Epithelial cell of proximal tubule (primary cell): ENCODE measurements around the gene TRIM62. TPM values are rescaled to one million over a fixed set of nuclear protein-coding genes. Genes with fewer than 3 reads are reported as not detected.

ENCODE experiments used
- DNase-seq: peaks from one replicate; pipeline ENCODE4 v3.0.0-alpha.2; 2011; ENCODE audit warnings: low read depth
- H3K4me3 ChIP-seq: 2 replicates; pipeline ENCODE4 v1.5.1; 2011; ENCODE audit warnings: low read depth, mild to moderate bottlenecking, low read length
- CTCF ChIP-seq: conservative IDR thresholded peaks from 2 replicates; pipeline ENCODE4 v1.5.1; 2012; ENCODE audit warnings: low read depth, mild to moderate bottlenecking, low read length
- total RNA-seq: library from RNA; depleted of rRNA; stranded (reverse); fragments of >200 nt; gene quantifications from 2 replicates; pipeline ENCODE4 v1.2.3, GENCODE V29; 2015

The TRIM62 gene
- total RNA-seq, 1 donor from 2014 or later, result 1.4 TPM

DNA sequence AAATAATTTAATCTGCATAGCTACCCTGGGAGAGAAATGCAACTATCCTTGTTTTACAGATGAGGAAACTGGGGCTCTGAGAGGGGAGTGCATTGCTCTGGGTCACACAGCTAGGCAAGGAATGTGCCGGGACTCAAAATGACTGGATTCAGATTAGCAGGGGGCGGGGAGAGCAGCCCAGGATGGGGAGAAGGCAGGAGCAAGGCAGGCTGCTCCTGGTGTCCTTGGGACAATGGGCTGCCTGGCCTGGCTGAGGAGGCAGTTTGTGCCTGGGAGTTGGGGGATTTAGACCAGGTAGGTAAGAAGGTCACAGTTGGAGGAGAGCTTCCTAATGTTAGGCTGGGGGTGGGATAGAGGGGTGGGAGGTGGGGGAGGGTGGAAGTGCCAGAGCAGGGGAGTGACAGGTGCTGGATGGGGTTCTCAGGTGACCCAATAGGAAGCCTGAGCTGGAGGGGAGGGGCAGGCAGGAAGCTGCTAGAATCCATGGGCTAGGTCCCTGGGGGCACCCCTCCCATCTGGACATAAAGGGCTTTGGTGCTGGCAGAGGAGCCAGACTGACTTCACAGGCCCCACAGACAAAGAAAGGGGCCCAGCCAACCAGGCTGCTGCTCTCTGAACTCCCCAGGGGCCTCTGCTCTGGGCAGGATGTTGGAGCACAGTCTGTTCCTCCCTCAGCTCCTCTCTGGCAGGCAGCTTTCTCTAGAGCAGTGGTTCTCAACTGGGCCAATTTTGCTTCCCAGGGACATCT, 29.0 kb downstream of the TRIM62 start:
- H3K4me3 ChIP-seq, result no peak overlapping the region
- no peak for DNase-seq
- no peak for TF ChIP-seq CTCF

GRCh38 chr1:33151116-33151515, 30.7 kb downstream of the TRIM62 start:
- no peak for DNase-seq
- no peak overlapping the region for H3K4me3 ChIP-seq
- TF ChIP-seq CTCF, result no peak

DNA sequence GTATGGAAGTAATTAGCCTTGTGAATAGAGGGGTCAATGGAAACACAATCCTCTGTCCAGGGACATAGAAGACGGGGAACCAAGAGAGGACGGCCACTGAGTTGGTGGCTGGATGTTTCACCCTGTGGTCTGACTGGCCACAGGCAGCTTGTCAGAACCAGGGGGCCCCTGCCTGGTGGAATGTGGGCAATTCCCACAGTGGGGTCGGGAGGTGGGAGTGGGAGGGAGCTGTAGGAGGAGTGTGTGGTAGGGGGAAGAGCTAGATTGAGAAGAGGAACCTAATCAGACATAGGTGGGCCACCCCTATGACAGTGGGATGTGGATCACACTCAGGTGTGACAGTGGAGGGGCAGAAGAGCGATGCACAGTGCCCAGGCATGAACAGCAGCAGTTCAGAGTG, 31.3 kb downstream of the TRIM62 start:
- no peak for TF ChIP-seq CTCF

GRCh38 chr1:33149453-33150190, 32.2 kb downstream of the TRIM62 start:
- no peak overlapping the region for H3K4me3 ChIP-seq
- no peak for DNase-seq
- TF ChIP-seq CTCF, result no peak

More for the DNA sequence above, 31.3 kb downstream of the TRIM62 start:
- no peak for DNase-seq
- H3K4me3 ChIP-seq, result no peak overlapping the region

GRCh38 chr1:33148615-33149014, 33.2 kb downstream of the TRIM62 start:
- TF ChIP-seq CTCF, result no peak
- no peak for DNase-seq
- no peak overlapping the region for H3K4me3 ChIP-seq

GRCh38 chr1:33147997-33148314, 33.9 kb downstream of the TRIM62 start:
- H3K4me3 ChIP-seq, result no peak overlapping the region
- TF ChIP-seq CTCF, result peak; percentile 59
- DNase-seq, result no peak
